Measurements from ENCODE around the gene FRS3.

The FRS3 gene

GRCh38 chr6:41744236-41744787 is 35.4 kb downstream of the FRS3 start:
- DNase-seq (ENCODE audit: insufficient read length, low spot score), result no peak

GRCh38 chr6:41743406-41744235 is 36.1 kb downstream of the FRS3 start:
- FAIRE-seq (no peak), DNase-seq (ENCODE audit: insufficient read length, low spot score) (no peak)

More at GRCh38 chr6:41744236-41744787, 35.4 kb downstream of the FRS3 start:
- no peak for FAIRE-seq

DNA sequence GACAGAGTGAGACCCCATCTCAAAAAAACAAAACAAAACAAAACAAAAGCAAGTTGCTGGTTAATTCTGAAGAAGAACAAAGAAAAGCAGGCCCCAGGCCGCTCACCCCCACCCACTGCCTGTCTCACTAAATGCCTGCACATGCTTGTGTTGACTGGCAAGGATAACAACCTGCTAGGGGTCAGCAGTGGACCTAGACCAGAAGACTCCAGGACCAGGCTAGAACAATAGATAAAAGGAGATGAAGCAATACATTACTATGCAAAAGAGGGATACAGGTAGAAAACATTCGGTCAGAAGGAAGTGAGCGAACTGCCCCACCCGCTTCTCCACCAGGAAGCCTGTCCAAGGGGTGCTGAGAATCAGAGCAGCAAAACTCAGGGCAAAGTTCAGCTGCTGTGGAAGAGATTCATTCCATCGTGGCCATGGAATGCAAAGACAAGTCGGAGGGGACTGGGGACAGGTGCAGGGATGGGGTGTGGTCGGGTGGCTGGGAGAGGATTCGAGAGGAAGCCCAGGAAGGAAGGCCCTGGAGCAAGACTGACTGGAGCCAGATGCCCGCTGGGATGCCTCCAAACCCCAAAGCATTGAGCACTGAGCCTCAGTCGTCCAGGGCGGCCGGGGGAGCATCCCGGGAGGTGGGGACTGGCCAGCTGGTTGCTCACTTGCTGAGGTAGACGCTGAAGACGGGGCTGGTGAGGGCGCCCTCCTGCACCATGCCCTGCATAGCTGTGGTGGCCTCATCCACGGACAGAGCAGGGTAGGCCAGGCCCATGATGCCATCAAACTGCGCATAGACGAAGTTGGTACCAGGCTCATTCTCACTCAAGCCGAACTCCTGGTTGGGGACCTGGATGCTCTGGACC is 37.8 kb downstream of the FRS3 start:
- DNase-seq (ENCODE audit: insufficient read length, low spot score), result no peak
- no peak for FAIRE-seq

DNA sequence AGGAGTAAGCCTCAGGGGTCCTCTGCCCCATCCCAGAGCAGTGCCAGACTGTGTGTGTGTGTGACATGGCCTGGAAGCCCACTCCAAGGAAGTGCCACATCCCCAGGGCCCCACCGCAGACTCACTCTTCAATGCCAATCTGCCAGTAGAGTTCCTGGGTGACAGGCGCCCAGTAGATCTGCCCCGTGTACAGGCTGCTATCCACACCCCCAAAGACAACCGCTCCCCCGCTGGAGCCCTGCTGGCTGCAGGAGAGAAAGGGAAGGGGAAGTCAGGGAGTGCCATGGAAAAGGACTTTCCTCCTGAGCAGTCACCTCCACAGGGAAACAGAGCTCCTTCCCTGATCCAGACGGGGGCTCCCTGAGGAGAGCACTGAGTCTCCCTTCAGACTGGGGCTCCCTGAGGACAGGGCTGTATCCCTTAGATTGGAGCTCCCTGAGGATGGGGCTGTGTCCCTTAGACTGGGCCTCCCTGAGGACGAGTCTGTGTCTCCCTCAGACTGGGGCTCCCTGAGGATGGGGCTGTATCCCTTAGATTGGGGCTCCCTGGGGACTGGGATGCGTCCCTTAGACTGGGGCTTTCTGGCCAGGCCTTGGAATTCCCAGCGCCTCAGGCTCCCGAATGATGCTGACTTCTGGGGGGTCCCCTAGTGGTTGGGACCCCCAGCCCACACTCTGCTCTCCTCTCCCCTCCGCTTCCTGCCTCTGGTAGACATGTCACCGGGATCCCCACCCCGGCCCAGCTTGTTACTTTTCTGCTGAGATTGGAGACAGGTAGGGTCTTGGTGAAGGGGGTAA is 39.1 kb downstream of the FRS3 start:
- FAIRE-seq, result no peak
- DNase-seq (ENCODE audit: insufficient read length, low spot score), result no peak

DNA sequence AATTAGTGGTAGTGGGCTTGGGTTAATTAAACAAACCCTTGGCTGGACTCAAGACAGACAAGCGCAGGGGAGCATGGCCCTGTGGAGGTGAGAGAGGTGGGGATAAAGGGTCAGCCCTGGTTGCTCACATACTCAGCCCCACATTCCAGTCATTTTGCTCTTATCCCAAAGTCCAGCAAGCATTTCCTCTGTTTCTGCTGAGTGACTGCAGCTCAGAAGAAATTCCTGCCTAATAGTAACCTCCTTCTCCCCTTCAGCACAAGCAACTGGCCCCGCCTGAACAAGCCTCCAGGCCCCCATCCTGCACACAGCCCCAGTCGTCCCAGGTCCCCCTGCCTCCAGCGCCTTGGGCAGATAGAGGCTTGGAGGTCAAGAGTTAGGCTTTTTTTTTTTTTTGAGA is 40.7 kb downstream of the FRS3 start:
- no peak for FAIRE-seq
- DNase-seq (ENCODE audit: insufficient read length, low spot score), result no peak

GRCh38 chr6:41737591-41738130 is 42.0 kb downstream of the FRS3 start:
- FAIRE-seq (no peak), DNase-seq (ENCODE audit: insufficient read length, low spot score) (no peak)

- no peak for FAIRE-seq
Measured at GRCh38 chr6:41736800-41737555, 42.7 kb downstream of the FRS3 start.

DNA sequence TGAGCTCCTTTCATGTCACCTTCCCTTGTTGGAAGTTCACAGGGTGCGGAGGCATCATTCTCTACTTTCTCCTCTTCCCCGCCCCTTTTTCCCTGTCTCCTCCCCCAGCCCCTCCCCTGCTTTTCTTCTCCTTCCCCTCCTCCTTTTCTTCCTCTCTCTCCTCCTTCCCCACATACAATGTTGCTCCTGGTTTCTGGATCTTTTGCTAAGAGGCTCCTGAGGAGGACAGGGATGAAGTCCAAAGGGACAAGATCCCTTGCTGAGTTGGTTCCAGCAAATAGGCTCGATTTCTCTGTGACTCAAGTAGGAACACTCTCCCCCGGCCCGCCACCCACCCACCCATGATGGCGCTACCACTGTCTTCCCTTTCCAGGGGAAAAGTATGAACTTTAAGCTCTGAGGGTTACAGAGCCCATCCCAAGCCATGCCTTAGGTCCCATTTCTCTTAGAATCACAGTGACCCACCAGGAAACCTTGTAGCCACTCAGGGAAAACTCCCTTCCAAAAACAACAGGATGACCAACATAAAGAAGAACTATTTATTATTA is 43.4 kb downstream of the FRS3 start:
- DNase-seq (ENCODE audit: insufficient read length, low spot score), result no peak
- FAIRE-seq, result no peak

More at GRCh38 chr6:41736800-41737555, 42.7 kb downstream of the FRS3 start:
- DNase-seq (ENCODE audit: insufficient read length, low spot score), result no peak

- peak; percentile 96 for DNase-seq (ENCODE audit: insufficient read length, low spot score)
- no peak for FAIRE-seq
Measured at GRCh38 chr6:41735427-41736185, 44.1 kb downstream of the FRS3 start, which contains the start of gene TFEB. TFEB (minus strand) TSS chr6:41735608; CDS start chr6:41691213, 44,395 bp downstream.

DNA sequence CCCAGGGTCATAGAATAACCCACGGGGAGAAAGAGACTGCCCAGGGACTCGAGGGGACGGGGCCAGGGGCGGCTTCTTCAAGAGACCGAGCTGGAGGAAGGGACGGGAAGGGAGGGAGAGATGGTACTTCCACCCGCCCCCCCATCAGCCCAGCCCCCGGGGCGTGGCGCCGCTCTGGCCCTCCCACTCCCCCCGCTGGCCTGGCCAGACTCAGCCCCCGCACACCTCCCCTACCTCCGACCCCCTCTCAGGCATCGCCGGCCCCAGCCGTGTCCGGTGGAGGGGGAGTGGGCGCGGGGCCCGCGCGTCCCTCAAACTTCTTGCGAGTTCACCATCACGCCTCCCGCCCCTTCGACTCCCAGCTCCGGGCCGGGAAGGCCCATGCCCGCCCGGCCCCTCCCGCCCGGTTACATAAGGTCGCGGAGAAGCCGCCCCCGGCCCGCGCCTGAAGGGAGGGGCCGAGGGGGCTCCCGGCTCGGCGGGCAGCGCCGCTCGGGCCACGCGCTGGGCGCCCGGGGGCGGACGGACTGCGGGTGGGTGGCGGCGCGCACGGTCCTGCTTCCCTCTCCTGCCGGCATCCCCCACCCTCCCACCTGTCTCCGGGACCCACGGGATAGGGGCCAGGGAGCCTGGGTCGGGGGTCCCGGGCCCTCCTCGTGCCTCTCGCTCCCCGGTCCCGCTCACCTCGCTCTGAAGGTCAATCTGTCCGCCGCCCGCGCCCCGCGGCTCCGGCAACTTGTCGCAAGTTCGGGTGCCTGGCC is 44.9 kb downstream of the FRS3 start:
- FAIRE-seq, result peak; percentile 42

DNA sequence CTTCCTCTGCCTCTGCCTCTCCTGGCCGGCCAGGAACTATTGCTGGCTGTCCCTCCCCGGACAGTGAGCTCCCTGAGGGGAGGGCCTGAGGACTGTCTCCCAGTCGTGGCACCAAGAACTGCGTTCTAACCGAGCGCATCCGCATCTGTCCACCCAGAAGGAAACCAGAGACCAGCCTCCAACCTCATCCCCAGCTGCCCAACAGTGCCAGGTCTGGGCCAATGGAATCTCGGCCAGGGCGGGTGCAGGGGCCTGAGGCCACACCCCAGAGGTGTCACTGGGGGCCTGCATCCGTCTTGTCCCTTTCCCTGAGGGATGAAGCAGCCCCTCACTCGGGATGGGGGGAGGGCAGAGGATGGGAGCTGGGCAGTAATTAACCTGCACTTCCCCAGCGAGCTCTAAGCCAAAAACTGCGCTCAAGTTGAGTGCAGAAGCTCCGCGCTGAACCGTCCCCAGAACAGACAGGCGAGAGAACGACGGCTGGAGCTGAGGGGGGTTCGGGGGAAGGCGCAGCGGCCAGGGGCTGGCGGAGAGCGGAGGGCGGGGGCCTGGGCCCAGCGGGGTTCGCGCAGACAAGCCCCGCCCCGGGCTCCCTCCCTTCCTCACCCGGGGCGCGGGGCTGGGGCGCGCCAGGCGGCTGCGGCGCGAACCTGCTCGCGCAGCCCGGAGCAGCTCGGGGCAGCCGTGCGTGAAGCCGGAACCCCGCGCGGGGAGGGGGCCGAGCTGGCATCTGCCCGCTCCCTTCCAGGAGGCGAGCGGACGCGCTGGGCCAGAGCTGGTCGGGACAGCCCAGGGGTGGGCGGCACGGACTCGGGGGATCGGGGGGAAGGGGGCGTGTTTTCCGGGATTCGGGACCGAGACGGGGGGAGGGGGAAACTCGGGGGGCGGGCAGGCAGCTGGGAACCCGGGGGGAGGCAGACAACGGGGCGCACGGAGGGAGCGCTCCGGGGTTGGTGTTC is 45.7 kb downstream of the FRS3 start:
- DNase-seq (ENCODE audit: insufficient read length, low spot score) (peak; percentile 89), FAIRE-seq (peak; percentile 36)

More for the DNA sequence above, 44.9 kb downstream of the FRS3 start:
- peak; percentile 76 for DNase-seq (ENCODE audit: insufficient read length, low spot score)

- FAIRE-seq, result peak; percentile 20
- no peak for DNase-seq (ENCODE audit: insufficient read length, low spot score)
Measured at GRCh38 chr6:41733360-41733706, 46.4 kb downstream of the FRS3 start.

- no peak for FAIRE-seq
- DNase-seq (ENCODE audit: insufficient read length, low spot score), result no peak
Measured at GRCh38 chr6:41732591-41733359, 46.9 kb downstream of the FRS3 start.

- DNase-seq (ENCODE audit: insufficient read length, low spot score) (no peak), FAIRE-seq (no peak)
Measured at GRCh38 chr6:41732149-41732548, 47.6 kb downstream of the FRS3 start.

- FAIRE-seq (no peak), DNase-seq (ENCODE audit: insufficient read length, low spot score) (no peak)
Measured at GRCh38 chr6:41731561-41732086, 48.1 kb downstream of the FRS3 start.
